Mesenchymal stem cell (in vitro differentiated cells and primary cell): ENCODE results near the gene BABAM2.

Experiments
- DNase-seq: peaks from one replicate; pipeline ENCODE4 v3.0.0-alpha.2; 2013
- H2AFZ ChIP-seq: one replicate; pipeline ENCODE4 v1.6.1; 2013; ENCODE audit warnings: low read depth, mild to moderate bottlenecking, control low read depth, inconsistent platforms, low read length, moderate library complexity
- H2AK5ac ChIP-seq: 2 replicates; pipeline ENCODE4 v1.6.1; 2013; ENCODE audit warnings: low read length, moderate library complexity, mild to moderate bottlenecking, inconsistent platforms; ENCODE audit not compliant: severe bottlenecking
- H2BK120ac ChIP-seq: one replicate; pipeline ENCODE4 v1.6.1; 2013; ENCODE audit warnings: low read depth, mild to moderate bottlenecking, inconsistent platforms, low read length, moderate library complexity
- H2BK12ac ChIP-seq, 2 experiments: one replicate each; pipeline ENCODE4 v1.6.1; 2013; ENCODE audit warnings: inconsistent platforms in 2 of 2, low read length in 2 of 2, mild to moderate bottlenecking in 2 of 2, moderate library complexity in 2 of 2, control low read depth in 1 of 2
- H2BK15ac ChIP-seq: one replicate; pipeline ENCODE4 v1.6.1; 2013; ENCODE audit warnings: mild to moderate bottlenecking, low read depth, inconsistent platforms; ENCODE audit not compliant: poor library complexity, severe bottlenecking
- H2BK5ac ChIP-seq: 2 replicates; pipeline ENCODE4 v1.6.1; 2013; ENCODE audit warnings: low read depth, mild to moderate bottlenecking, low read length, control low read depth, inconsistent platforms; ENCODE audit not compliant: poor library complexity, severe bottlenecking
- H3K14ac ChIP-seq, 2 experiments: one replicate each; pipeline ENCODE4 v1.6.1; 2013; ENCODE audit warnings: inconsistent platforms in 2 of 2, low read length in 2 of 2, control low read depth in 1 of 2, mild to moderate bottlenecking in 1 of 2, moderate library complexity in 1 of 2
- H3K18ac ChIP-seq, 2 experiments: one replicate each; pipeline ENCODE4 v1.6.1; 2013; ENCODE audit warnings: inconsistent platforms in 2 of 2, low read length in 2 of 2, control low read depth in 1 of 2, low read depth in 1 of 2, mild to moderate bottlenecking in 1 of 2
- H3K23ac ChIP-seq, 2 experiments: one replicate each; pipeline ENCODE4 v1.6.1; 2013; ENCODE audit warnings: inconsistent platforms in 2 of 2, low read length in 2 of 2, mild to moderate bottlenecking in 2 of 2, moderate library complexity in 2 of 2, control low read depth in 1 of 2
- H3K27ac ChIP-seq: 2 replicates; pipeline ENCODE4 v1.5.1; 2013; ENCODE audit warnings: mild to moderate bottlenecking, moderate library complexity, low read length, control low read depth, inconsistent platforms; ENCODE audit not compliant: poor library complexity, severe bottlenecking
- H3K27me3 ChIP-seq, 2 experiments: 2 replicates each; pipeline versions ENCODE4 v1.6.1 to v1.7.0; 2013; ENCODE audit warnings: low read length in 2 of 2, mild to moderate bottlenecking in 2 of 2, moderate library complexity in 2 of 2, control low read depth in 1 of 2, inconsistent platforms in 1 of 2; ENCODE audit not compliant: control insufficient read depth in 1 of 2, insufficient read depth in 1 of 2
- H3K36me3 ChIP-seq, 2 experiments: 2 replicates each; pipeline versions ENCODE4 v1.6.1 to v1.7.0; 2013; ENCODE audit warnings: low read length in 2 of 2, control low read depth in 1 of 2, inconsistent platforms in 1 of 2, low read depth in 1 of 2, mild to moderate bottlenecking in 1 of 2; ENCODE audit not compliant: insufficient read depth in 2 of 2, control insufficient read depth in 1 of 2
- H3K4ac ChIP-seq, 2 experiments: one replicate each; pipeline ENCODE4 v1.6.1; 2013; ENCODE audit warnings: inconsistent platforms in 2 of 2, low read length in 2 of 2, mild to moderate bottlenecking in 2 of 2, moderate library complexity in 2 of 2, control low read depth in 1 of 2, low read depth in 1 of 2
- H3K4me1 ChIP-seq: 2 replicates; pipeline ENCODE4 v1.6.1; 2013; ENCODE audit warnings: low read depth, low read length, control low read depth; ENCODE audit not compliant: control insufficient read depth, insufficient read depth
- H3K4me2 ChIP-seq: 2 replicates; pipeline ENCODE4 v1.6.1; 2013; ENCODE audit warnings: low read length, mild to moderate bottlenecking, inconsistent platforms; ENCODE audit not compliant: poor library complexity, severe bottlenecking
- H3K4me3 ChIP-seq, 2 experiments: 2 replicates each; pipeline versions ENCODE4 v1.5.1 to v1.7.0; 2013; ENCODE audit warnings: low read length in 2 of 2, mild to moderate bottlenecking in 2 of 2, control low read depth in 1 of 2, low read depth in 1 of 2; ENCODE audit not compliant: insufficient read depth in 1 of 2
- H3K79me1 ChIP-seq: replicated peaks from 2 replicates; pipeline ENCODE4 v1.6.1; 2013; ENCODE audit warnings: mild to moderate bottlenecking, control low read depth, low read length, inconsistent platforms; ENCODE audit not compliant: poor library complexity, severe bottlenecking
- H3K9ac ChIP-seq: 2 replicates; pipeline ENCODE4 v1.7.0; 2013; ENCODE audit warnings: mild to moderate bottlenecking, low read length, moderate library complexity
- H3K9me3 ChIP-seq: 2 replicates; pipeline ENCODE4 v1.7.0; 2013; ENCODE audit warnings: mild to moderate bottlenecking, low read length; ENCODE audit not compliant: control insufficient read depth
- H4K8ac ChIP-seq: one replicate; pipeline ENCODE4 v1.6.1; 2013; ENCODE audit warnings: inconsistent platforms, mild to moderate bottlenecking, low read length, moderate library complexity
- H4K91ac ChIP-seq: one replicate; pipeline ENCODE4 v1.6.1; 2013; ENCODE audit warnings: mild to moderate bottlenecking, low read length, inconsistent platforms
- WGBS: methylation state at CpG from one replicate; pipeline ENCODE4 v1.1.7; 2013; ENCODE audit warnings: mixed read lengths; 5-methylcytosine and 5-hydroxymethylcytosine counted together

BABAM2 gene

GRCh38 chr2:28335666-28336065 is 445.1 kb downstream of the BABAM2 start:
- Histone ChIP-seq H4K8ac (no peak overlapping the region), H2BK15ac (peak overlapping the region; percentile 26), H4K91ac (no peak overlapping the region), H3K14ac (no peak overlapping the region), H3K4me2 (no peak overlapping the region), H2BK12ac (peak overlapping the region in 1 of 2 experiments; percentile 17), H2BK120ac (no peak overlapping the region), H3K9me3 (no peaks in the 10 kb centered on the region), H2BK5ac (no peak overlapping the region), H3K4me3 (no peak overlapping the region), H3K18ac (no peak overlapping the region), H3K23ac (no peak overlapping the region), H2AK5ac (no peak overlapping the region), H3K79me1 (peaks cover 1% of the 10 kb centered on the region), H3K27me3 (no peaks in the 10 kb centered on the region), H3K4me1 (peaks cover 17% of the 10 kb centered on the region), H3K9ac (no peak overlapping the region), H3K27ac (no peak overlapping the region), H2AFZ (no peak overlapping the region), H3K36me3 (peaks cover 7 to 17% of the 10 kb centered on the region in 2 experiments), H3K4ac (no peak overlapping the region)
- 95% methylated on average over 6 of the region's 6 CpGs for WGBS
- DNase-seq: no peak

DNA sequence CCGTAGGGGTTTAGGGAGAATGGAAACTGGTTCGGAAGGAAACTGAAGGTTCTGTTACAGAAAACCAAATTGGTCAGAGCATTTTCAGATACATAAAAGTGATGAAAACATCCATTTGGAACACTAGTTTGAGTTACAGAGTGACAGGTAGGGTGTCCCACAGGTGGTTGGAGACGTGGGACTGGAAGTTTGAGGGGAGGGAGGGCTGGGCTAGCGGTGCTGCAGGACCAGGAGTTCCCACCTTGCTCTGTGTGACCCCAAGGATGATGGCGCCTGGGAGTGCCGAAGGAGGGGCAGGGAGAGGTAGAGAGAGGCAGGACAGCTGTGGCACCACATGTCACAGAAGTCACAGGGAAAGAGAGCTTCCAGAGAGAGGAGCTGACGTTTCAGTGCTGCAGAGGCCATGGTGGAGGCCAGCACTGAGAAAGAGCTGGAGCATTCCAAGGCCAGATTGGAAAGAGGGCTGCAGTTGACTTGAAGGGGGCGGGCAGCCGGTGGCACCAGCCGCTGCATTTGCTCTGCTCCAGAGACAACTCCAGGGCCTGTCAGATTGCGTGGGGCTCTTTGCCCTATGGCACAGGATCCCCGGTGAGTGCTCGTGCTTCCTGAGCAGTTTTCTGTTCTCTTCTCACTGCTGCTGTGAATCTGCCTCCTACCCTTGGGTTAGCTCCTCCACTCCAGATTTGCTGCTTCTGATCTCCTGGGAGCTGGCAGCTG is 445.9 kb downstream of the BABAM2 start:
- peaks cover 7 to 17% of the 10 kb centered on the region in 2 experiments for H3K36me3 ChIP-seq
- no peak overlapping the region for H2AK5ac ChIP-seq
- H3K18ac ChIP-seq: peak overlapping the region in 1 of 2 experiments; percentile 98
- H3K4me3 ChIP-seq: no peak overlapping the region
- H2BK5ac ChIP-seq: no peak overlapping the region
- H3K79me1 ChIP-seq: peaks cover 1% of the 10 kb centered on the region
- WGBS: 89% methylated on average over 13 of the region's 13 CpGs
- peak overlapping the region in 1 of 2 experiments; percentile 69 for H2BK12ac ChIP-seq
- H3K9me3 ChIP-seq: no peaks in the 10 kb centered on the region
- no peak overlapping the region for H3K27ac ChIP-seq
- no peak for DNase-seq
- no peak overlapping the region for H2BK120ac ChIP-seq
- no peak overlapping the region for H2AFZ ChIP-seq
- no peak overlapping the region for H3K9ac ChIP-seq
- H2BK15ac ChIP-seq: no peak overlapping the region
- H3K4ac ChIP-seq: peak overlapping the region in 1 of 2 experiments; percentile 75
- H4K8ac ChIP-seq: no peak overlapping the region
- no peak overlapping the region for H3K4me2 ChIP-seq
- no peak overlapping the region for H3K23ac ChIP-seq
- no peak overlapping the region for H4K91ac ChIP-seq
- no peaks in the 10 kb centered on the region for H3K27me3 ChIP-seq
- peaks cover 17% of the 10 kb centered on the region for H3K4me1 ChIP-seq
- peak overlapping the region in 1 of 2 experiments; percentile 97 for H3K14ac ChIP-seq

- no peak overlapping the region for H2AFZ ChIP-seq
- peak overlapping the region; percentile 38 to 98 for H3K18ac ChIP-seq
- peaks cover 1% of the 10 kb centered on the region for H3K79me1 ChIP-seq
- H2BK15ac ChIP-seq: no peak overlapping the region
- peaks cover 7 to 17% of the 10 kb centered on the region in 2 experiments for H3K36me3 ChIP-seq
- H2BK12ac ChIP-seq: peak overlapping the region; percentile 60 to 69
- H3K4me3 ChIP-seq: no peak overlapping the region
- peak overlapping the region; percentile 2 for H2BK120ac ChIP-seq
- peak overlapping the region; percentile 42 to 75 for H3K4ac ChIP-seq
- H3K4me2 ChIP-seq: no peak overlapping the region
- H4K8ac ChIP-seq: no peak overlapping the region
- no peak overlapping the region for H3K23ac ChIP-seq
- H2AK5ac ChIP-seq: peak overlapping the region; percentile 29
- peaks cover 18% of the 10 kb centered on the region for H3K4me1 ChIP-seq
- no peaks in the 10 kb centered on the region for H3K27me3 ChIP-seq
- no peak overlapping the region for H3K27ac ChIP-seq
- no peak overlapping the region for H3K9ac ChIP-seq
- peak overlapping the region; percentile 88 for H4K91ac ChIP-seq
- H3K14ac ChIP-seq: peak overlapping the region in 1 of 2 experiments; percentile 97
- WGBS: 98% methylated on average over 12 of the region's 16 CpGs
- no peak overlapping the region for H2BK5ac ChIP-seq
- no peak for DNase-seq
- no peaks in the 10 kb centered on the region for H3K9me3 ChIP-seq
These were observed 446.6 kb downstream of the BABAM2 start for GRCh38 chr2:28336982-28337627.
